H9 (cell line): Measurements from ENCODE around the gene GIPC2. TPM values are rescaled to one million over a fixed set of nuclear protein-coding genes. Genes with fewer than 3 reads are reported as not detected.

Experiments used
- DNase-seq: peaks from one replicate; pipeline ENCODE4 v3.0.0-alpha.2; 2017
- H2AFZ ChIP-seq: one replicate; pipeline ENCODE4 v1.6.1; 2013; ENCODE audit warnings: mild to moderate bottlenecking, low read length, control low read depth, moderate library complexity
- H2AK5ac ChIP-seq: 2 replicates; pipeline ENCODE4 v1.6.1; 2013; ENCODE audit warnings: low read length, control low read depth, mixed read lengths; ENCODE audit not compliant: insufficient read length
- H2BK120ac ChIP-seq: one replicate; pipeline ENCODE4 v1.6.1; 2013; ENCODE audit warnings: low read depth, mild to moderate bottlenecking, low read length, control low read depth, inconsistent platforms; ENCODE audit not compliant: poor library complexity, severe bottlenecking
- H2BK12ac ChIP-seq: 2 replicates; pipeline ENCODE4 v1.6.1; 2013; ENCODE audit warnings: low read length, control low read depth, mixed read lengths, low read depth; ENCODE audit not compliant: insufficient read length
- H2BK15ac ChIP-seq: 2 replicates; pipeline ENCODE4 v1.6.1; 2013; ENCODE audit warnings: low read depth, low read length, control low read depth
- H2BK20ac ChIP-seq: one replicate; pipeline ENCODE4 v1.6.1; 2013; ENCODE audit warnings: low read depth, mild to moderate bottlenecking, low read length, control low read depth, inconsistent platforms; ENCODE audit not compliant: poor library complexity, severe bottlenecking
- H2BK5ac ChIP-seq: 2 replicates; pipeline ENCODE4 v1.6.1; 2013; ENCODE audit warnings: low read length, control low read depth, mixed read lengths; ENCODE audit not compliant: insufficient read length
- H3K14ac ChIP-seq: 2 replicates; pipeline ENCODE4 v1.6.1; 2013; ENCODE audit warnings: low read length, control low read depth; ENCODE audit not compliant: insufficient read depth
- H3K18ac ChIP-seq: 2 replicates; pipeline ENCODE4 v1.6.1; 2013; ENCODE audit warnings: low read depth, mild to moderate bottlenecking, mixed read lengths, low read length, control low read depth; ENCODE audit not compliant: insufficient read length
- H3K23ac ChIP-seq: 2 replicates; pipeline ENCODE4 v1.6.1; 2013; ENCODE audit warnings: low read length, control low read depth, mixed read lengths, low read depth; ENCODE audit not compliant: insufficient read length
- H3K23me2 ChIP-seq: 2 replicates; pipeline ENCODE4 v1.6.1; 2013; ENCODE audit warnings: low read depth, mild to moderate bottlenecking, mixed read lengths, low read length, control low read depth; ENCODE audit not compliant: insufficient read length, poor library complexity, severe bottlenecking
- H3K27ac ChIP-seq: 2 replicates; pipeline ENCODE4 v1.5.1; 2013; ENCODE audit warnings: low read length, control low read depth, mixed read lengths, low read depth; ENCODE audit not compliant: insufficient read length
- H3K27me3 ChIP-seq: 2 replicates; pipeline ENCODE4 v1.6.1; 2013; ENCODE audit warnings: low read length, control low read depth, inconsistent platforms; ENCODE audit not compliant: insufficient read depth
- H3K4ac ChIP-seq: 2 replicates; pipeline ENCODE4 v1.6.1; 2013; ENCODE audit warnings: low read depth, mild to moderate bottlenecking, control low read depth, inconsistent platforms, low read length, moderate library complexity
- H3K4me1 ChIP-seq: 2 replicates; pipeline ENCODE4 v1.6.1; 2013; ENCODE audit warnings: low read length, control low read depth, inconsistent platforms; ENCODE audit not compliant: insufficient read depth
- H3K4me2 ChIP-seq: 2 replicates; pipeline ENCODE4 v1.6.1; 2013; ENCODE audit warnings: low read length, control low read depth, mixed read lengths; ENCODE audit not compliant: insufficient read length, insufficient read depth
- H3K56ac ChIP-seq: 2 replicates; pipeline ENCODE4 v1.6.1; 2013; ENCODE audit warnings: low read depth, mild to moderate bottlenecking, mixed read lengths, low read length, control low read depth; ENCODE audit not compliant: insufficient read length
- H3K79me1 ChIP-seq: 2 replicates; pipeline ENCODE4 v1.6.1; 2013; ENCODE audit warnings: low read depth, mild to moderate bottlenecking, moderate library complexity, low read length, control low read depth, inconsistent platforms; ENCODE audit not compliant: insufficient read depth, poor library complexity, severe bottlenecking
- H3K79me2 ChIP-seq: 2 replicates; pipeline ENCODE4 v1.6.1; 2013; ENCODE audit warnings: low read length, control low read depth, inconsistent platforms; ENCODE audit not compliant: insufficient read depth
- H3K9ac ChIP-seq: 2 replicates; pipeline ENCODE4 v1.6.1; 2013; ENCODE audit warnings: low read length, control low read depth, mixed read lengths; ENCODE audit not compliant: insufficient read length; ENCODE audit errors: extremely low read depth
- H3K9me3 ChIP-seq: one replicate; pipeline ENCODE4 v1.6.1; 2013; ENCODE audit warnings: low read depth, low read length, inconsistent platforms; ENCODE audit not compliant: control insufficient read depth
- H3T11ph ChIP-seq: one replicate; pipeline ENCODE4 v1.6.1; 2013; ENCODE audit warnings: mild to moderate bottlenecking, low read length, control low read depth, inconsistent platforms
- H4K20me1 ChIP-seq: one replicate; pipeline ENCODE4 v1.6.1; 2013; ENCODE audit not compliant: control insufficient read depth, insufficient read length, insufficient read depth
- H4K5ac ChIP-seq: 2 replicates; pipeline ENCODE4 v1.6.1; 2013; ENCODE audit warnings: low read depth, mild to moderate bottlenecking, mixed read lengths, low read length, control low read depth; ENCODE audit not compliant: insufficient read length
- H4K8ac ChIP-seq: replicated peaks from 2 replicates; pipeline ENCODE4 v1.6.1; 2013; ENCODE audit warnings: low read length, control low read depth, mixed read lengths, low read depth; ENCODE audit not compliant: insufficient read length
- H4K91ac ChIP-seq: 2 replicates; pipeline ENCODE4 v1.6.1; 2013; ENCODE audit warnings: low read depth, mild to moderate bottlenecking, moderate library complexity, mixed read lengths, low read length, control low read depth; ENCODE audit not compliant: insufficient read length
- H3K27ac Mint-ChIP-seq, 3 experiments: 2 replicates in 2 of 3; 3 replicates in 1 of 3; pipeline ENCODE4 v1.8.0; 2020 to 2021; ENCODE audit warnings: mixed read lengths in 3 of 3, mild to moderate bottlenecking in 1 of 3, moderate library complexity in 1 of 3
- H3K27me3 Mint-ChIP-seq: 2 replicates; pipeline ENCODE4 v1.8.0; 2021; ENCODE audit warnings: low read depth, mild to moderate bottlenecking, moderate library complexity, mixed read lengths
- H3K36me3 Mint-ChIP-seq, 3 experiments: 2 replicates in 2 of 3; 3 replicates in 1 of 3; pipeline ENCODE4 v1.8.0; 2020 to 2021; ENCODE audit warnings: low read depth in 3 of 3, mixed read lengths in 3 of 3; ENCODE audit not compliant: insufficient read depth in 1 of 3
- H3K4me1 Mint-ChIP-seq, 2 experiments: 2 replicates each; pipeline ENCODE4 v1.8.0; 2020; ENCODE audit warnings: mixed read lengths in 2 of 2
- H3K4me3 Mint-ChIP-seq, 2 experiments: 2 replicates in 1 of 2; 3 replicates in 1 of 2; pipeline ENCODE4 v1.8.0; 2020 to 2021; ENCODE audit warnings: mild to moderate bottlenecking in 2 of 2, mixed read lengths in 2 of 2, moderate library complexity in 1 of 2
- H3K9me3 Mint-ChIP-seq, 2 experiments: 2 replicates in 1 of 2; 3 replicates in 1 of 2; pipeline ENCODE4 v1.8.0; 2020; ENCODE audit warnings: mild to moderate bottlenecking in 2 of 2, mixed read lengths in 2 of 2, moderate library complexity in 1 of 2
- WGBS: extraction: QIAGEN DNeasy Blood & Tissue Kit; methylation state at CpG from one replicate; pipeline ENCODE4 v1.1.7; 2013; ENCODE audit warnings: missing lambda C conversion rate, low lambda C conversion rate, mixed read lengths; ENCODE audit not compliant: insufficient read length; ENCODE audit errors: extremely low coverage; 5-methylcytosine and 5-hydroxymethylcytosine counted together
- total RNA-seq: library from RNA; stranded (reverse); gene quantifications from 2 replicates; pipeline ENCODE4 v1.2.1, GENCODE V29; 2021
- TF ChIP-seq, protein P1 (sequence below): fragments of 200-600 bp; sonication (generic); conservative IDR thresholded peaks from 3 replicates; pipeline ENCODE4 v1.8.0; 2021; ENCODE audit warnings: antibody characterized with exemption, mild to moderate bottlenecking

Gene GIPC2
- total RNA-seq, 1 experiment from 2014 or later = 0.85 TPM

DNA sequence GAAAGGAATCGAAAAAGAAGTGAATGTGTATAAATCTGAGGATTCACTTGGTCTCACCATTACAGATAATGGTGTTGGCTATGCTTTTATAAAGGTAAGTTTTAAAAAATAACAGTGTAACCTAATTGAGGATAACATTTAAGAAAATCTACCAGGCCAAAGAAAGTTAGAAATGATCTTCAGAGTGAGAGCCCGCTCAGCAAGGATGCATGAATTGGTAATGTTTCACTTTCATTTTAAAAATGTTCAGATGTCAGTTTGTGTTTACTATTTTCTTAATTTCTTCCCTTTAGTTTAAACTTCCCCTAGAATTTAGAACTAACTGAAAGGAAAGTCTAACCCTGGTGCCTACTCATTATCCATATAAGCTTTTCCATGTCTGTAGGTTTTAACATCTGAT is 35.0 kb downstream of the GIPC2 start:
- Histone ChIP-seq H4K91ac (no peak overlapping the region), H4K20me1 (no peaks in the 10 kb centered on the region), H4K5ac (no peak overlapping the region), H3K4me1 (0 out of 2 replicates have a peak, but pooled peaks cover 3% of the 10 kb centered on the region), H4K8ac (no peak overlapping the region), H3K9ac (no peak overlapping the region), H3K18ac (no peak overlapping the region), H2BK5ac (no peak overlapping the region), H2AFZ (no peak overlapping the region), H3K27me3 (no peaks in the 10 kb centered on the region), H3K79me1 (no peaks in the 10 kb centered on the region), H2BK20ac (no peak overlapping the region), H3K23ac (no peak overlapping the region), H3K14ac (no peak overlapping the region), H3K23me2 (no peaks in the 10 kb centered on the region), H2BK12ac (no peak overlapping the region), H3K79me2 (no peaks in the 10 kb centered on the region), H2BK120ac (no peak overlapping the region), H3K4ac (no peak overlapping the region), H2AK5ac (no peak overlapping the region), H3K9me3 (no peaks in the 10 kb centered on the region), H3K56ac (no peak overlapping the region), H3K4me2 (no peak overlapping the region), H2BK15ac (no peak overlapping the region), H3K27ac (no peak overlapping the region), H3T11ph (no peak overlapping the region)
- TF ChIP-seq, protein P1, sequence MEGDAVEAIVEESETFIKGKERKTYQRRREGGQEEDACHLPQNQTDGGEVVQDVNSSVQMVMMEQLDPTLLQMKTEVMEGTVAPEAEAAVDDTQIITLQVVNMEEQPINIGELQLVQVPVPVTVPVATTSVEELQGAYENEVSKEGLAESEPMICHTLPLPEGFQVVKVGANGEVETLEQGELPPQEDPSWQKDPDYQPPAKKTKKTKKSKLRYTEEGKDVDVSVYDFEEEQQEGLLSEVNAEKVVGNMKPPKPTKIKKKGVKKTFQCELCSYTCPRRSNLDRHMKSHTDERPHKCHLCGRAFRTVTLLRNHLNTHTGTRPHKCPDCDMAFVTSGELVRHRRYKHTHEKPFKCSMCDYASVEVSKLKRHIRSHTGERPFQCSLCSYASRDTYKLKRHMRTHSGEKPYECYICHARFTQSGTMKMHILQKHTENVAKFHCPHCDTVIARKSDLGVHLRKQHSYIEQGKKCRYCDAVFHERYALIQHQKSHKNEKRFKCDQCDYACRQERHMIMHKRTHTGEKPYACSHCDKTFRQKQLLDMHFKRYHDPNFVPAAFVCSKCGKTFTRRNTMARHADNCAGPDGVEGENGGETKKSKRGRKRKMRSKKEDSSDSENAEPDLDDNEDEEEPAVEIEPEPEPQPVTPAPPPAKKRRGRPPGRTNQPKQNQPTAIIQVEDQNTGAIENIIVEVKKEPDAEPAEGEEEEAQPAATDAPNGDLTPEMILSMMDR = no peak
- H3K4me3 Mint-ChIP-seq = no peak overlapping the region
- H3K4me1 Mint-ChIP-seq = peaks cover 15 to 16% of the 10 kb centered on the region in 2 experiments
- 0 out of 7 replicates have a peak, but pooled peaks cover 0 to 4% (median 0%) of the 10 kb centered on the region in 3 experiments for H3K36me3 Mint-ChIP-seq
- no CpG with 5 or more reads among the region's 2 CpGs for WGBS
- H3K9me3 Mint-ChIP-seq = no peaks in the 10 kb centered on the region
- DNase-seq = no peak
- no peak overlapping the region; a peak in 1 of 7 replicates for H3K27ac Mint-ChIP-seq
- H3K27me3 Mint-ChIP-seq = no peaks in the 10 kb centered on the region
